Activated CD8-positive, alpha-beta memory T cell treated with anti-CD3 and anti-CD28 coated beads, Interleukin-2, amount 50 U/mL, for 1 hour (primary cell): ENCODE measurements around the gene CREM.

Source experiments
- DNase-seq: peaks from one replicate; pipeline ENCODE4 v3.0.0-alpha.2; 2020; ENCODE audit errors: extremely low read depth

CREM gene

GRCh38 chr10:35135861-35136260, 9.2 kb downstream of the CREM start:
- DNase-seq: no peak

DNA sequence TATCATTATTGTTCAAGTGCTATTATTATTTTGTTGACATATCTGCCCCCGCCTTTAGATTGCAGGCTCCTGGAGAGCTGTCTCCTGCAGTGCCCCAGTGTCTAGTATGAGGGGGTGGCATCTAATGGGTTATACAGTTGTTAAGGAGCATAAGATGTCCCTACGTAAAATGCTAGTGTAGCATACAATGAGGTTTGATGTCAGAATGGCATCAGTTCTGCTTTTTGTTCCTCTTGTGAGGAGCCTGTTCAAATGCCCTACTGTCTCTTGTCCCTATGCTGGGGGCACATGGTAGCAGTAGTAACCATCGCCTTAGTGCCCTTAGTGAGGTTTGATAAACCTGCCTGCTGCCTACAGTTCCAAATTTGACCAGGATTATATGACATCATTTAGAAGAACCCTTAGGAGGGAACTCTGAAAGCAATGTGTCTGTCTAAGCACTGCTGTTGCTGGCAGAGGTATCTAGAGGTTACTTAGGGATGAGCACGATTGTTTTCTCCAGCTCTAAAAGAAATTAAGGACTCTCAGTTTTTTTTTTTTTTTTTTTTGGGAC, 9.7 kb downstream of the CREM start:
- DNase-seq: no peak

GRCh38 chr10:35140126-35140525, 13.5 kb downstream of the CREM start:
- no peak for DNase-seq

- no peak for DNase-seq
Measured at GRCh38 chr10:35140727-35141126, 14.1 kb downstream of the CREM start.

DNA sequence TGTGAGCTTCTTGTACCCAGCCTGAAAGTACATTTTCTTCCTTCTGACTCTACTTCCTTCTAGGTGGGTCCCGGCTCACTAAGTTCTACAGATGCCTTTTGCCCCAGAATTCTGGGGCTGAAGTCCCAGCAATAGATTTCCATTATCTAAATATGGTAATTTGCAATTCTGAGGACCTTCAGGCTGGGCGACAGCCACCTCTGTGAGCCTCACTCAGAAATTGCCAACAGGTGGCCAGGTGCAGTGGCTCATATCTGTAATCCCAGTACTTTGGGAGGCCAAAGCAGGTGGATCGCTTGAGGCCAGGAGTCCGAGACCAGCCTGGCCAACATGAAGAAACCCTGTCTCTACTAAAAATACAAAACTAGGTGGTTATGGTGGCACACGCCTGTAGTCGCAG, 23.7 kb downstream of the CREM start:
- no peak for DNase-seq

GRCh38 chr10:35152992-35153391, 26.3 kb downstream of the CREM start:
- no peak for DNase-seq

DNA sequence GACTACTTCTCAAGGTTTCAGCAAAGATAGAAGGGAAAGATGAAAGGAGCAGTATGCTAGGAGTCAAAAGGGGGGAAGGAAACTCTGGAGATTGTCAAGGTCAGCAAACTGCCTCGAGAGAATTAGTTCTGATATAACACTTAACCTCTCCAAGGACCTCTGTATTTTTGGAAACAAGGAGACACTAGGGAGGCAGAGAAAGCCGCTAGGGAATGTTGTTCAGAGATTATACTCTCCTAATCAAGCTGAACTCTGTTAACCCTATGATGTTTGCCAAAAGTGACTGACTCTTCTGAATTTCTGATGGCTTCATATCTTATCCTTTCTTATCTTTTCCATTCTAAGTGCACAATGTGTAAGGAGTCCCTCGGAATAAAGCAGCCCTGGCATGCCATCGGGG, 27.1 kb downstream of the CREM start:
- no peak for DNase-seq

DNA sequence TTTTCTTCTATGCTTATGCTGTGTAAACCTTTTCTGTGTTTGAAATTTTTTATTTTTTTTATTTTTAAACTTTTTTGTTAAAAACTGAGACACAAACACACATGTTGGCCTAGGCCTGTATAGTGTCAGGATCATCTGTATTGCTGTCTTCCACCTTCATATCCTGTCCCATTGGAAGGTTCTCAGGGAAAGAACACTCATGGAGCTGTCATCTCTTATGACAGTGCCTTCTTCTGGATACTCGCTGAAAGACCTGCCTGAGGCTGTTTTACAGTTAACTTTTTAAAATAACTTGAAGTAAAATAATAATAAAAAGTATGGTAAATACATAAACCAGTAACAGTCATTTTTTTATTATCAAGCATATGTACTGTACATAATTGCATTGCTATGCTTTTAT, 34.1 kb downstream of the CREM start:
- no peak for DNase-seq

- no peak for DNase-seq
Measured at GRCh38 chr10:35161906-35162305, 35.3 kb downstream of the CREM start.

- no peak for DNase-seq
Measured at GRCh38 chr10:35165136-35165535, 38.5 kb downstream of the CREM start.

DNA sequence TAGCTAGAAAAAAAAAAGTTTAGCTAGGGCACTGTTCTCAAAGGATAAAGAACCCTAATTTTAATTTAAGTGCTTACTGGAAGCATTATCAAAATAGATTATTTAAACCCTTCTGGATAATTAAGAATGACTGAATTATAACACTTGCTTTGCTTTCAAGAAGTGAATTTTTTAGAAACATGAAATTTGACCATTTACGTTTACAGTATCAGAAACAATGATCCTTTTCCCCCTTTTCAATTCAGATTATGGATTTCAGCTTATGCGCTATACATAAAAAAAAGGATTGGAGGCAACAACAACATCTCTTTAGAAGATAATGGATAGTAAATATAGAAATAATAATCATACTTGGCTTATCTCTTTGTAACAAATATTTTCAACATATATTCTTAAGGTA, 39.2 kb downstream of the CREM start:
- DNase-seq: no peak

- DNase-seq: no peak
Measured at GRCh38 chr10:35166607-35167006, 40.0 kb downstream of the CREM start.

DNA sequence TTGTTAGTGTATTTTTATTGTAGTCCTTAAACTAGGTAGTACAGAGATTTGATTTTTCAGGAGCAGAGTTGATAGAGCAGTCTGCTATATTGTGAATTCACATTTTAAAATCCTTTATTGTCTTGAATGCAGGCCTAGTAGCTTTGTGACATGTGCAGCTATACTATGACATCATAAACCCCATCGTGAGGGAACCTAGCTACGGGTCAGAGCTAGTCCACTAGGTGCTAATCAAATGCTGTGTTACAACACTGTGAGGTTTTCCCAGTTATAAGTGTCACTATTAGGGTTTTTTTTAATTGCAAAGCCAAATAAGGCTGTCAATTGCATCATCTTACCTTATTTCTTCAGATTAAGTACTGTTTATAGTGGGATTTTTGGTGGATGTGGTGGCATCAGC, 40.7 kb downstream of the CREM start:
- DNase-seq: no peak

- no peak for DNase-seq
Measured at GRCh38 chr10:35172146-35172545, 45.5 kb downstream of the CREM start.

- DNase-seq: no peak
Measured at GRCh38 chr10:35172574-35172973, 45.9 kb downstream of the CREM start.

GRCh38 chr10:35178331-35178730, 51.7 kb downstream of the CREM start:
- DNase-seq: no peak

GRCh38 chr10:35182631-35183510, 56.2 kb downstream of the CREM start:
- no peak for DNase-seq

DNA sequence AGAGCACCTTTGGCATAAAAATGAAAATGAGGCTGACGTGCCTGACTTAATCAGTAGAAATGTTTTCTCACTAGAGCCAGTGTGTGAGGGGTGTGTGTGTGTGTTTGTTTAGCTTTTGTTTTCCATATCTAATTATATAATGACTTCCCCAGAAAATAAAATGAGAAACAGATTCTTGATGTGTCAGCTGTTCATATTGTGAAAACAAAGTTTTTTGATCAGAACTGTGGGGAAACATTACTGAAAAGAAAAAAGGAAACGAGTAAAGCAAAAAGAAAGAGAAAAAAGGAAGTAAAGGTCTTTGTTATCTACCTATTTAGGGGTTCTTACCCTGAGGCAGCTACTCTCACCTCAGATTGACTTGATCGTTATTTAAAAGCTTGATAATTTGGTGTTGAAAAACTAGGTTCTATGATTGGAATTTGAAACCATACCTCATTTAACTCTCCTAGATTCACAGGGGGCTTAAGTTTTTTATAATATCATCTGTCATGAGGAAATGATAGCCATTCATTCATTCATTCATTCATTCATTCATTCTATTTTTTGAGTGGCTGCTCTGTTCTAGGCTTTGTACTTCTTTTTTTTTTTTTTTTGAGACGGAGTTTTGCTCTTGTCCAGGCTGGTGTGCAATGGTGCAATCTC, 58.0 kb downstream of the CREM start:
- DNase-seq: no peak

GRCh38 chr10:35185260-35186034, 58.8 kb downstream of the CREM start:
- DNase-seq: no peak

DNA sequence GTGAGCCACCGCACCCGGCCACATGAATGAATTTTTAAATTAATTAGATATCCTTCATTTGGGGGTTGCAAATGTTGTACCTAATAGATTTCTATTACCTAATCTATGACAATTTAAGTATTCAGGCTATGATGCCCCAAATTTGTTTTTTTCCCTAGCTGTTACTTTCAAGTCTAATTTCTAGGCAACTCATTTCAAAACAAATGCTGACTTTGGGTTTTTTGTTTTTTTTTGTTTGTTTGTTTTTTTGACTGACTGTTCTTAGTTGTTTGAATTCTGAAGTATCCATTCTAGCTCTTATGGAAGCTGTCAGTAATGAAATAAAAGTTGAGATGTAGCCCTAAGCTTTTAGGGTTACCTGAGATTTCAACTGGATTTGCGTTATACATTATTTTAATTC, 62.3 kb downstream of the CREM start:
- DNase-seq: no peak

DNA sequence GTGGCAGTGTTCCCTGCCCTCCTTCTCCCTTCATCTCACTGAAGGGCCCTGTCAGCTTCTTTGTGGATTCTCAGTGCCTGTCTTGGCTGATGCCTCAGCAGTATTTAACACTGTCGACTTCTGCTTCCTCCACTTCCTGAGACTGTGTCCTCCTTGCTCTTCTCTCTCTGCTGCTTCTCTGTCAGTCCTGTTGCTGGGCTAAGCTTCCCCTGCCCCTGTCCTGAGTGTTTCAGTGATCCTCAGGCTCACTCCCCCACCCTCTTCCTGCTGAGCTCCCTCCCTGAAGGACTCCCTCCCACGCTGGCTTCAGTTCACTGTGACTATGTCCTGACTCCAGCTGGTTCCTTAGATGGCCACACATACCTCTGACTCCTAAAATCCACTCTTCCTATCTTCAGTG, 64.9 kb downstream of the CREM start:
- DNase-seq: no peak

DNA sequence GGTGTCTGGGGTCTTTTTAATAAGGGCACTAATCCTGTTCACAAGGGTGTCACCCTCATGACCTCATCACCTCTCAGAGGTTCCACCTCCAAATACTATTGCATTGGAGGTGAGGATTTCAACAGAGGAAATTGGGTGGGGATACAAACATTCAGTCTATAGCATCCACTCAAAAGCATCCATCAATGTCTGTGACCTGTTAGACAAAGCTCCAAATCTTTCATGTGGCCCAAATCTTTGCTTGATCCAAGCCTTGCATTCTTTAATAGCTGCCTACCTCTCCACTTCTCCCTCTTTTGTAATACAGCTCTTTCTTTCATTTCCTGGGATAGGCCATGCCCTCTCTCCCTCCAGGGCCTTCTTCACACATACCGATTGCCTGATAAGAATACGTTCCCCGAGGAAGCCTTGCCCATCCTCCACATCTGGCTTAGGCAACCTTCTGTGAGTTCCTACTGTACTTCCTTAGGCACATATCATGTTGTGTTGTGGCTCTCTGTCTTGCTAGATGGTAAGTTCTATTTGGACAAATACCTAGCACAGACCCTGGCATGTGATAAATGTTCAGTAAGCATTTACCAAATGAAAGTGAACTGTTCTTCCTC, 66.1 kb downstream of the CREM start:
- no peak for DNase-seq
